KOPT-K1 (cell line): ENCODE measurements around the gene PRSS22.
"Not testable (repeated sequence)": the region's sequence is repeated elsewhere in the genome, so short reads cannot be mapped to it uniquely, and the experiment has no call there.

Experiments
- H3K27ac ChIP-seq: fragments of 200-600 bp; sonication (generic); 2 replicates; pipeline ENCODE4 v1.5.1; 2016; ENCODE audit warnings: antibody characterized with exemption, mild to moderate bottlenecking, low read depth, low read length; ENCODE audit not compliant: poor library complexity, severe bottlenecking
- H3K36me3 ChIP-seq: fragments of 200-600 bp; sonication (generic); 2 replicates; pipeline ENCODE4 v1.5.1; 2017; ENCODE audit warnings: antibody characterized with exemption, mild to moderate bottlenecking, low read length, moderate library complexity; ENCODE audit not compliant: insufficient read depth
- H3K9me3 ChIP-seq: fragments of 200-600 bp; sonication (generic); 2 replicates; pipeline ENCODE4 v1.5.1; 2017; ENCODE audit warnings: antibody characterized with exemption, low read length, mild to moderate bottlenecking; ENCODE audit not compliant: insufficient read depth, poor library complexity, severe bottlenecking

PRSS22 gene, protein sequence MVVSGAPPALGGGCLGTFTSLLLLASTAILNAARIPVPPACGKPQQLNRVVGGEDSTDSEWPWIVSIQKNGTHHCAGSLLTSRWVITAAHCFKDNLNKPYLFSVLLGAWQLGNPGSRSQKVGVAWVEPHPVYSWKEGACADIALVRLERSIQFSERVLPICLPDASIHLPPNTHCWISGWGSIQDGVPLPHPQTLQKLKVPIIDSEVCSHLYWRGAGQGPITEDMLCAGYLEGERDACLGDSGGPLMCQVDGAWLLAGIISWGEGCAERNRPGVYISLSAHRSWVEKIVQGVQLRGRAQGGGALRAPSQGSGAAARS

DNA sequence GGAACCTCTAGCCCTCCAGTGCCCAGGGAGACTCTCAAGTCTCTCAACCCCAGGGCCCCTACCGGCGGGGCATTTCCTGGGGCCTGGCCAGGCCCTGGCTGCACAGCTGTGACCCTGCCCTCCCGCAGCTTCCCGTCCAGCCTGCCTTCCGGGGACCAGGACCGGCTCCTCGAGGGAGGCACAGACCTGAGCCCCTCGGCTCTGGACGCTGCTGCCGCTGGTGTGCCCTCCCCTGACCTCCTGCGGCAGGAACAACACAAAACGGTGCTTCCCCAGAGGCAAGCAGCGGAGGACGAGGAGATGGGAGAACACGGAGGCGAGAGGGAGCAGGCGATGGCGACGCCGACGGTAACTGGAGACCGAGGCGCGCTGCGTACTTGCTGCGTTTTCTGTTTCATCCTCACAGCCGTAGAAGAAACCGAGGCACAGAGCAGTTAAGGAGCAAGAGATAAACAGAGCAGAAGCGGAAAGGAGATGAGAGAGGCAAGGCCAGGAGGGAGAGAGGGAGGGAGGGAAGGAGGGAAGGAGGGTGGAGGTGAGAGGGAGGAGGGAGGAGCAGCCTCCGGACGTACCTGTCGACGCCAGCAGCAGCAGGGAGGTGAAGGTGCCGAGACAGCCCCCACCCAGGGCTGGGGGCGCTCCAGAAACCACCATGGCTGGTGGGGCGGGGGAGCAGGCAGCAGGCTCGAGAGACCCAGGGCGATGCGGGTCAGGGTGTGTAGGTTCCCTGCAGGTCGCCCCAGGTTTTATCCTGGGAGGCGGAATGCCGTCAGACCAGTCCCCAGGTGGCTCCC is at the start of gene PRSS22:
Gene PRSS22 (minus strand): TSS at position 720 of the 794 bp plus-strand sequence. CDS start 66 bp downstream, at position 654.
- H3K36me3 ChIP-seq = no peaks in the 10 kb centered on the region
- H3K27ac ChIP-seq = no peak within 1 kb of the TSS
- peaks cover 21% of the 10 kb centered on the region for H3K9me3 ChIP-seq

DNA sequence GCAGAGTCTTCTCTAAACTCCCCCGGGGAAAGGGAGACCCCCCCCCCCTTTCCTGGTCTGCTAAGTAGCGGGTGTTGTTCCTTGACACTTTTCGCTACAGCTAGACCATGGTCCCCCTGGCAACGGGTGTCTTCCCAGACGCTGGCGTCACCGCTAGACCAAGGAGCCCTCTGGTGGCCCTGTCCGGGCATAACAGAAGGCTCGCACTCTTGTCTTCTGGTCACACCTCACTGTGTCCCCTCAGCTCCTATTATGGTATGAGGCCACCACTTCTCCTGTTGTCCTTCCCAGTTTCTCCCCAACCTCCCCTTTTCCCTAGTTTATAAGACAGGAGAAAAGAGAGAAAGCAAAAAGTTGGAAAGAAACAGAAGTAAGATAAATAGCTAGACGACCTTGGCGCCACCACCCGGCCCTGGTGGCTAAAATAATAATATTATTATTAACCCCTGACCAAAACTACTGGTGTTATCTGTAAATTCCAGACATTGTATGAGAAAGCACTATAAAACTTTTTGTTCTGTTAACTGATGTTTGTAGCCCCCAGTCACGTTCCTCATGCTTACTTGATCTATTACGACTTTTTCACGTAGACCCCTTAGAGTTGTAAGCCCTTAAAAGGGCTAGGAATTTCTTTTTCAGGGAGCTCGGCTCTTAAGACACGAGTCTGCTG is 49.2 kb upstream of the PRSS22 start:
- H3K27ac ChIP-seq, H3K9me3 ChIP-seq, H3K36me3 ChIP-seq: not testable (repeated sequence)

DNA sequence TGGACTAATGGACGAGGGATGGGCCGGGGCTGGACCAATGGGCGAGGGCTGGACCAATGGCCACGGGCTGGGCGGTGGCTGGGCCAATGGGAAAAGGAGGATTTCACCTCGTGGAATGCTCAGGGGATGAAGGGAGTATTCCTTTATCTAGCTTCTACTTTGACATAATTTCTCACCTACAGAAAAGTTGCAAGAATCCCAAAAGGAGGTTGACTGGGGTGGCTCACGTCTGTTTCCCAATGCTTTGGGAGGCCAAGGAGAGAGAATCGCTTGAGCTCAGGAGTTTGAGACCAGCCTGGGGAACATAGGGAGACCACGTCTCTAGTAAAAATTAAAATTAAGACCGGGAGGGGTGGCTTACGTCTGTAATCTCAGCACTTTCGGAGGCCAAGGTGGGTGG is 48.0 kb upstream of the PRSS22 start:
- Histone ChIP-seq H3K27ac (no peak overlapping the region), H3K9me3 (no peaks in the 10 kb centered on the region), H3K36me3 (no peaks in the 10 kb centered on the region)

DNA sequence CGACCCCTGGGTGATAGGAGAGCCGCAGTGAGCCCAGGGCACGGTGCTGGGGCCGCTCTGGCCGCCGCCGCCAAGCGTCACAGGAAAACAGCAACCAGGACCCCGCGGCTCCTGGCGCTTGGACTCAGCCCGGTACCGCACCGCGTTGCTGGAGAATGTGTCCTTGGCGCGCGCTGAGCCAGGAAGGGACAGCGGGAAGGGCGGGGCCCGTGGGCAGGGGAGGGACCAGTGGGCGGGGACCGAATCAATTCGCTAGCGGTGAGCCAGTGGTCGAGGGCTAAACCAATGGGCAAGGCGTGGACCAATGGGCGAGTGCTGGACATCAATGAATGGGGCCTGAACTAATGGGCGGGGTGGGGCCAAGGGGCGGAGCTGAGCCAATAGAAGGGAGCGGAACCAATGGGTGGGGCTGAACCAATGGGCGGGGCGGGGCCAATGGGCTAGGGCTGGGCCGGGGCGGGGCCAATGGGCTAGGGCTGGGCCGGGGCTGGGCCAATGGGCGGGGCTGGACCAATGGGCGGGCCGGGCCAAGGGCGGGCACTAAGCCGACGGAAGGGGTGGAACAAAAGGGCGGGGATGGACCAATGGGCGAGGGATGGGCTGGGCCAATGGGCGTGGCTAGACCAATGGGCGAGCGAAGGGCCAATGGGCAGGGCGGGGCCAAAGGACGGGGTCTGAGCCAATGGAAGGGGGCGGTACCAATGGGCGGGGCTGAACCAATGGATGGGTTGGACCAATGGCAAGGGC is 47.4 kb upstream of the PRSS22 start:
- no peaks in the 10 kb centered on the region for H3K9me3 ChIP-seq
- no peaks in the 10 kb centered on the region for H3K36me3 ChIP-seq
- no peak overlapping the region for H3K27ac ChIP-seq

DNA sequence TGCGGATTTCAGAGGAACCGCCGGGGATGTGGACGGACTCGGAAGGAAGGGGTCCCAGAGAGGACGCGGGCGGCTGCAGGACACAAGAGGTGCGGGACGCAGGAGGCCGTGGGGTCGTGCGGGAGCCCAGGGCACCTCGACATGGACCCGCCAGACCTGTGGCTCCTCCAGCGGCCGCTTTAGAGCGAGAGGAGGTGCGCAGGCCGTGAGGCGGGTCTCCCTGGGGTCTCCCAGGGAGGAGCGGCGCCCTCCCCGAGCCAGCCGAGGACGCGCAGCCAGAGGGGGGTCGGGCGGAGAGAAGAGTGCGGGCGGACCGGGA is 46.9 kb upstream of the PRSS22 start:
- Histone ChIP-seq H3K9me3 (no peaks in the 10 kb centered on the region), H3K27ac (peak overlapping the region; percentile 42), H3K36me3 (no peaks in the 10 kb centered on the region)

DNA sequence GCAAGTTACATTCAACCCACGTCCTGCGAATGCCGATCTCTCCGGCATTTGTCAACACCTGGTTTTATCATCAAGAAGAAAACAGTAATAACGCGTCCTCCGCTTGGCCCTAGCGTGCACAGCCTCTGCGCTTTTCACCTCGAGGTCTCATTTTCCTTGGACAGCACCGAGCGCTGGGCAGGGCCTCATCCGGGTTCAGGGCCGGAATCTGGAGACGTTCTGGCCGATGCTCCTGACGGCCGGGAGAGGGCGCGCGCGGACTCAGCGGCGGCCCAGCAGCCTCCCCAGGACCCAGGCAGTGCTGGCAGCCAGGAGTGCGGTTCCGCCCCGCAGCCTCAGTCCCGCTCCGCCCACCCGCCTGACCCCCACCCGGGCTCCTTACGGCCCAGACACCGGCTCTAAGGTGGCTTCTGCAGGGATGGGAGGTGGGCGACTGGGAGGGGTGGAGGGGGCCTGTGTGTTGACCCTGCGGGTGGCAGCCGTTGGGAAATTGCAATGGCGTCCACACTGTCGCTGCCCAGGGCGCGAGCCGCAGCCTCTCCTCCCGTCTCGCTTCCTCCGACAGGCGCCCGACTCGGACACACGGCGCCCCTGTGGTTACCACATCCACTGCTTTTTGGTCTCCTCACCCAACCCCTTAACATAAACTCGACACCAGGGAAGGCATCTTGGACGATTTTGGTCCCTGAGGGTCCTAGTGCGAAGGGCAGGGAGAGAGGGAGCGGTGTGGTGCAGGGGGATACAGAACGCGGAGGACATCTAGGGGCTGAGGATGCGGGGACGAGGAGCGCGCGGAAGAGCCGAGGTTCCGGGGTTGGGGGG is 46.3 kb upstream of the PRSS22 start:
- H3K27ac ChIP-seq = peak overlapping the region; percentile 42
- H3K9me3 ChIP-seq = no peaks in the 10 kb centered on the region
- no peaks in the 10 kb centered on the region for H3K36me3 ChIP-seq

DNA sequence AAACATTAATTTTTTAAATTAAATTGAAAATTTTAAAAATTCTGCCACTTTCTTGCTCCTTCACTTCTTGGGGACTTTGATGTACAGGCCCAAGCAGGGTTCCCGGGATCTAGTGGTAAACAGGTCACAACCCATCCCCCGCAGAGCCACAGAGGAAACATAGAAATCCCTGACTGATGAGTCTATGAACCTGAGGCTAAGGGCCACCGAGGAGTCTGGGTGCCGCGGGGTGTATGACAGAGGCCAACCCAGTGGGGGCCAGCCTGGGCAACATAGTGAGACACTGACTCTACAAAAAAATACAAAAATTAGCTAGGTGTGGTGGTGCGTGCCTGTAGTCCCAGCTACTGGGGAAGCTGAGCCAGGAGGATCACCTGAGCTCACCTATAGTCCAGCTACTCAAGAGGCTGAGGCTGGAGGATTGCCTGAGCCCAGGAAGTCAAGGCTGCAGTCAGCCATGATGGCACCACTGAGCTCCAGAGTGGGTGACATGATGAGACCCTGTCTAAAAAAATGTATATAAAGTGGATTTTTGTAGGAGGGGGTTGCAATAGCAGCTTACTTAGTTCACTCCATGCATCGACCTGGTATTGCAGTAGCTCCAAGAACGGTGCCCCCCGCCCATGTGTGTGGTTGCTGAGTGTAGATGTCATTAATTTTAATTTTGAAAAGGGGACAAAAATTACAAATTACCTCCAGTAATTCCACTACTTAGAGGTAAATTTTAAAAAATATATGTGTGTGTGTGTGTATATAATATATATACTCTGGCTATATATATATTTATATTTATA is 44.6 kb upstream of the PRSS22 start:
- Histone ChIP-seq H3K27ac (no peak overlapping the region), H3K9me3 (no peaks in the 10 kb centered on the region), H3K36me3 (peaks cover 3% of the 10 kb centered on the region; the same call in 1 of the 2 replicates)

DNA sequence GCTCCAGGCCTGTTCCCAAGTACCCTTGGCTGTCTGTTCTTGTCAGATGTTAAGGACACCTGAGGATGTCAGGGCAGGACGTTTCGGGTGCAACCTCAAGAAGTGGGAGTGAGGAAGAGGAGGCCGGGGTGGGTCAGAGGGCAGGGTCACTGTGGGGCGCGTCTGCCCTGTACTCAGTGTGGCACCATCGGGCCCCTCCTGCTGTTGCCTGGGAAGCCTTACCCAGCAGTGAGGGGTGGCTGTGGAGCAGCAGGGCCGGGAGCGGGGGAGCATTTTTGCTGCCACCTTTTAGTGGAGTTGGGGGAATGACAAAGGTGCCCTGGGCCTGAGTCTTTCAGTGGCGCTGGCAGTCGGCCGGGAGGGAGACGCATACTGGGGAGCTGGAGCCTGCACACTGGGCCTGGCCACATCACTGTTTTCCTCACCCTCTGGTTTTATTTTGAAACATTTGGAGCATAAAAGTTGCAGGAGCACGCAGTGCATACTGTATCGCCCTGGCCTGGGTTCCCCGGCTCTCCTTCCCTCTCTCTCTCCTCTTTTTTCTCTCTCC is 42.6 kb upstream of the PRSS22 start:
- H3K36me3 ChIP-seq = peaks cover 18% of the 10 kb centered on the region; the same call in 1 of the 2 replicates
- H3K27ac ChIP-seq = no peak overlapping the region
- no peaks in the 10 kb centered on the region for H3K9me3 ChIP-seq

DNA sequence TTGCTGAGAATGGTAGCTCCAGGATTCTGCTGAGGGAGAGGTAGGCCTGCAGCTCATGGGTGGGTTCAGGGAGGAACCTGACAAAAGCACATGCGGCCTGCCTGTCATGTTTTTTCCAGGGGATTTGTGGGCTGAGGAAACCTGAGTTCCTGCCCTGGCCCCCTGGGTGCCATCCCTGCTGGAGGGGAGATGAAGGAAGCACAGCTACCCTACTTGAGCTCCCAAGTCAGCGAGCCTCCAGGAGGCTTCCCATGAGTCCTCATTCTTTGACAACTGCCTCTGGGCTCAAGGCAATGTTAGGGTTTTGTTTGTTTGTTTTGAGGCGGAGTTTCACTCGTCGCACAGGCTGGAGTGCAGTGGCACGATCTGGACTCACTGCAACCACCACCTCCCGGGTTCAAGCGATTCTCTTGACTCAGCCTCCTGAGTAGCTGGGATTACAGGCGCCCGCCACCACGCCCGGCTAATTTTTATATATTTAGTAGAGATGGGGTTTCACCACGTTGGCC is 41.6 kb upstream of the PRSS22 start:
- Histone ChIP-seq H3K9me3 (no peaks in the 10 kb centered on the region), H3K36me3 (peaks cover 20% of the 10 kb centered on the region; the same call in 1 of the 2 replicates), H3K27ac (no peak overlapping the region)

DNA sequence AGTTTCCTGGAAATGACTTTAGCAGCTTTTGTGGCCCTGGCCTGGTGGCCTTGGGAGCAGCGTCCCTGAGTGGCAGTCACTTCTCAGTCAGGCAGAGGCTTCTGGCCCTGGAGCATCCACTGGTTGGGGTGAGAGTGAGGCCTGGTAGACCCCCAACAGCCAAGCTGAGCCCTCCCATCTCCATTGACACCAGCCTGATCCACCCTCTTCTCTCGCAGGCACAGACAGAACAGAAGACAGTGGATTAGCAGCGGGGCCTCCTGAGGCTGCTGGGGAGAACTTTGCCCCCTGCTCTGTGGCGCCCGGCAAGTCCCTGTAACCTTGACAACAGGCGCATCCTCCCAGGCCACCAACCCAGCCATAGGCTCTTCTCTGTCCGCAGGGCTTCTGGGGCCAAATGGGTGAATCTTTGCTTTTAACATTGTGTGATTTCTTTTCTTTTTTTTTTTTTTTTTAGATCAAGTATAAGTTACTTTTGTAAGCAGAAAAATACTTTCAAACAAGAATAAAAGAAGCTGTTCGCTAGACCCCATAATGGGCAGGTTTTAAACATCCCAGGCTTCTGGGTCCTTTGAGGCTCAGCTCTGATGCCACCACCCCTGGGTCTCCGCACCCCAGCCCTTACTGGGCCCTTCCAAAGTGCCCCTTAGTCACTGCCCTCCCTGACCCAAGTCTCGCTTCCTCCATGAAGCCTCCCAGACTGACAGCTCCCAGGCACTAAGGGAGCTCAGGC is 41.0 kb upstream of the PRSS22 start:
- Histone ChIP-seq H3K36me3 (peaks cover 20% of the 10 kb centered on the region; the same call in 1 of the 2 replicates), H3K9me3 (no peaks in the 10 kb centered on the region), H3K27ac (no peak overlapping the region)

DNA sequence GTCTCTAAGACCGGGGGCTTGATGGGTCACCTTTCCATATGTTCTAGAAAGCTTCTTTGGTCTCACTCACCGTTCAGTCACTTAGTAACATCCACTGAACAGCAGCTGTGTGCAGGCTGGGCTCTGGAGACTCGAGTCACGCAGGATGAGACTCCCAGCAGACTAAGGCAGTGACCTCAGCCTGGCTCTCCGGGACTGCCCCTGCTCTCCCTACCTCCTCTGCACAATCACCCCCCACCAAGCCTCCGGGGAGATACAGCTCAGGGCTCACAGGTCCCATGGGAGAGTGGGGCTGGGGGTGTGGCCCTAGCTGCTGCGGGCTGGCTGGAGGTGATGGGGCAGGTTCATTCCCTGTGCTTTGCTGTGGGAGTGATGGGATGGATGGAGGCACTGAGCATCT is 39.1 kb upstream of the PRSS22 start:
- H3K9me3 ChIP-seq = no peaks in the 10 kb centered on the region
- peaks cover 20% of the 10 kb centered on the region; the same call in 1 of the 2 replicates for H3K36me3 ChIP-seq
- H3K27ac ChIP-seq = no peak overlapping the region

DNA sequence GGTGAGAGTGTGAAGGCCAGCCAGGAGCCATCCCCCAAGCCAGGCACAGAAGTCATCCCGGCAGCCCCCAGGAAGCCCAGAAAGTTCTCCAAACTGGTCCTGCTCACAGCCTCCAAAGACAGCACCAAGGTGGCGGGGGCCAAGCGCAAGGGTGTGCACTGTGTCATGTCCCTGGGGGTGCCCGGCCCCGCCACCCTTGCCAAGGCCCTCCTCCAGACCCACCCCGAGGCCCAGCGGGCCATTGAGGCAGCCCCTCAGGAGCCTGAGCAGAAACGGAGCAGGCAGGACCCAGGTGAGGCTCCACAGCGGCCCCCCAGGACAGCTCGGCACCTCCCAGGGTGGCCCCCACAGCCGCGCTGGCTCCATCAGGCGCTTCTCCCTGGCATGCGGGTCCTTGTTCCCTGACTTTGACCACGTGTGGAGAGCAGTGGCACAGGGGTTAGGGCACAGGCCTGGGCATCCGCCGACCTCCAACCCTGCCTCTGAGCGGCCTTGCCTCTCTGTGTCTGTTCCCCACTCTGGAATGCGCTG is 38.6 kb upstream of the PRSS22 start:
- Histone ChIP-seq H3K9me3 (no peaks in the 10 kb centered on the region), H3K27ac (no peak overlapping the region), H3K36me3 (peaks cover 20% of the 10 kb centered on the region; the same call in 1 of the 2 replicates)
